ENCODE data around the gene FRMD4A. TPM values are rescaled to one million over a fixed set of nuclear protein-coding genes. Genes with fewer than 3 reads are reported as not detected.

The FRMD4A gene
- total and polyA plus RNA-seq, 5 donors from 2014 or later: 0.34 to 2.4 (median 0.54) TPM

GRCh38 chr10:14285941-14286560, 44.7 kb downstream of the FRMD4A start:
- H3K27me3 ChIP-seq (ENCODE audit: control insufficient read depth, insufficient read depth, low read length): peaks cover 11% of the 10 kb centered on the region
- H3K27ac Mint-ChIP-seq: no peak overlapping the region
- no peak overlapping the region for H3K4me3 Mint-ChIP-seq
- H3K27ac ChIP-seq (ENCODE audit: insufficient read depth, low read length, poor library complexity, severe bottlenecking): no peak overlapping the region
- peaks cover 4 to 10% of the 10 kb centered on the region in 2 experiments for H3K9me3 ChIP-seq (ENCODE audit: control insufficient read depth in 2 of 2, low read length in 2 of 2)
- no peak overlapping the region for H3K4me3 ChIP-seq (ENCODE audit: low read depth, low read length)
- no peaks in the 10 kb centered on the region for H3K36me3 Mint-ChIP-seq
- no peaks in the 10 kb centered on the region for H3K4me1 ChIP-seq (ENCODE audit: control insufficient read depth, insufficient read depth, low read length, poor library complexity, severe bottlenecking)
- H3K36me3 ChIP-seq (ENCODE audit: control insufficient read depth, insufficient read depth, low read length): no peaks in the 10 kb centered on the region
- DNase-seq (no peak), ATAC-seq (ENCODE audit: low read depth in 2 of 2) (no peak)
- H3K4me1 Mint-ChIP-seq: no peaks in the 10 kb centered on the region
- peaks cover 43% of the 10 kb centered on the region for H3K27me3 Mint-ChIP-seq
- H3K9me3 Mint-ChIP-seq: peaks cover 3 to 25% (median 11%) of the 10 kb centered on the region in 7 donors

- Mint-ChIP-seq H3K4me1 (no peaks in the 10 kb centered on the region), H3K36me3 (no peaks in the 10 kb centered on the region), H3K27me3 (peaks cover 35% of the 10 kb centered on the region), H3K9me3 (peaks cover 0 to 9% (median 5%) of the 10 kb centered on the region in 7 donors), H3K27ac (no peak overlapping the region), H3K4me3 (no peak overlapping the region)
- Histone ChIP-seq H3K36me3 (ENCODE audit: control insufficient read depth, insufficient read depth, low read length) (no peaks in the 10 kb centered on the region), H3K27me3 (ENCODE audit: control insufficient read depth, insufficient read depth, low read length) (peaks cover 8% of the 10 kb centered on the region), H3K4me3 (ENCODE audit: low read depth, low read length) (no peak overlapping the region), H3K4me1 (ENCODE audit: control insufficient read depth, insufficient read depth, low read length, poor library complexity, severe bottlenecking) (no peaks in the 10 kb centered on the region), H3K27ac (ENCODE audit: insufficient read depth, low read length, poor library complexity, severe bottlenecking) (no peak overlapping the region), H3K9me3 (ENCODE audit: control insufficient read depth in 2 of 2, low read length in 2 of 2) (peaks cover 0 to 2% of the 10 kb centered on the region in 2 experiments)
- DNase-seq (no peak), ATAC-seq (ENCODE audit: low read depth in 2 of 2) (no peak)
These were observed 48.4 kb downstream of the FRMD4A start for GRCh38 chr10:14282276-14282675.

GRCh38 chr10:14278533-14278932, 52.2 kb downstream of the FRMD4A start:
- H3K36me3 ChIP-seq (ENCODE audit: control insufficient read depth, insufficient read depth, low read length): no peaks in the 10 kb centered on the region
- Mint-ChIP-seq H3K27me3 (peaks cover 16% of the 10 kb centered on the region), H3K9me3 (peaks cover 0 to 8% (median 0%) of the 10 kb centered on the region in 7 donors), H3K4me3 (no peak overlapping the region), H3K27ac (no peak overlapping the region), H3K4me1 (no peaks in the 10 kb centered on the region), H3K36me3 (no peaks in the 10 kb centered on the region)
- H3K27me3 ChIP-seq (ENCODE audit: control insufficient read depth, insufficient read depth, low read length): peaks cover 8% of the 10 kb centered on the region
- H3K4me3 ChIP-seq (ENCODE audit: low read depth, low read length): no peak overlapping the region
- no peaks in the 10 kb centered on the region for H3K9me3 ChIP-seq (ENCODE audit: control insufficient read depth in 2 of 2, low read length in 2 of 2)
- no peak for DNase-seq
- H3K4me1 ChIP-seq (ENCODE audit: control insufficient read depth, insufficient read depth, low read length, poor library complexity, severe bottlenecking): no peaks in the 10 kb centered on the region
- no peak overlapping the region for H3K27ac ChIP-seq (ENCODE audit: insufficient read depth, low read length, poor library complexity, severe bottlenecking)
- no peak for ATAC-seq (ENCODE audit: low read depth in 2 of 2)

- Histone ChIP-seq H3K27ac (ENCODE audit: insufficient read depth, low read length, poor library complexity, severe bottlenecking) (no peak overlapping the region), H3K4me3 (ENCODE audit: low read depth, low read length) (no peak overlapping the region), H3K36me3 (ENCODE audit: control insufficient read depth, insufficient read depth, low read length) (no peaks in the 10 kb centered on the region), H3K4me1 (ENCODE audit: control insufficient read depth, insufficient read depth, low read length, poor library complexity, severe bottlenecking) (no peaks in the 10 kb centered on the region), H3K9me3 (ENCODE audit: control insufficient read depth in 2 of 2, low read length in 2 of 2) (no peaks in the 10 kb centered on the region), H3K27me3 (ENCODE audit: control insufficient read depth, insufficient read depth, low read length) (no peaks in the 10 kb centered on the region)
- Mint-ChIP-seq H3K27me3 (peaks cover 4% of the 10 kb centered on the region), H3K36me3 (no peaks in the 10 kb centered on the region), H3K27ac (no peak overlapping the region), H3K4me3 (no peak overlapping the region), H3K4me1 (no peaks in the 10 kb centered on the region), H3K9me3 (peaks cover 0 to 2% (median 0%) of the 10 kb centered on the region in 7 donors)
- no peak for DNase-seq
- ATAC-seq (ENCODE audit: low read depth in 2 of 2): no peak
These were observed 54.5 kb downstream of the FRMD4A start for GRCh38 chr10:14276210-14276609.

- H3K4me3 Mint-ChIP-seq: no peak overlapping the region
These were observed 59.1 kb downstream of the FRMD4A start for GRCh38 chr10:14271621-14272020.

GRCh38 chr10:14270370-14270769, 60.4 kb downstream of the FRMD4A start:
- no peak overlapping the region for H3K27ac Mint-ChIP-seq
- H3K36me3 Mint-ChIP-seq: no peaks in the 10 kb centered on the region
- no peaks in the 10 kb centered on the region for H3K4me1 Mint-ChIP-seq
- H3K4me3 Mint-ChIP-seq: no peak overlapping the region
- Histone ChIP-seq H3K27me3 (ENCODE audit: control insufficient read depth, insufficient read depth, low read length) (peaks cover 6% of the 10 kb centered on the region), H3K4me3 (ENCODE audit: low read depth, low read length) (no peak overlapping the region), H3K36me3 (ENCODE audit: control insufficient read depth, insufficient read depth, low read length) (no peaks in the 10 kb centered on the region), H3K27ac (ENCODE audit: insufficient read depth, low read length, poor library complexity, severe bottlenecking) (no peak overlapping the region), H3K4me1 (ENCODE audit: control insufficient read depth, insufficient read depth, low read length, poor library complexity, severe bottlenecking) (no peaks in the 10 kb centered on the region), H3K9me3 (ENCODE audit: control insufficient read depth in 2 of 2, low read length in 2 of 2) (no peaks in the 10 kb centered on the region)
- peaks cover 13% of the 10 kb centered on the region for H3K27me3 Mint-ChIP-seq
- ATAC-seq (ENCODE audit: low read depth in 2 of 2) (no peak), DNase-seq (no peak)
- H3K9me3 Mint-ChIP-seq: peaks cover 0 to 4% (median 0%) of the 10 kb centered on the region in 7 donors

More at GRCh38 chr10:14271621-14272020, 59.1 kb downstream of the FRMD4A start:
- H3K27ac ChIP-seq (ENCODE audit: insufficient read depth, low read length, poor library complexity, severe bottlenecking): no peak overlapping the region
- Mint-ChIP-seq H3K36me3 (no peaks in the 10 kb centered on the region), H3K27ac (no peak overlapping the region), H3K4me1 (no peaks in the 10 kb centered on the region), H3K9me3 (peaks cover 0 to 4% (median 0%) of the 10 kb centered on the region in 7 donors), H3K27me3 (peaks cover 7% of the 10 kb centered on the region)
- H3K4me3 ChIP-seq (ENCODE audit: low read depth, low read length): no peak overlapping the region
- H3K36me3 ChIP-seq (ENCODE audit: control insufficient read depth, insufficient read depth, low read length): no peaks in the 10 kb centered on the region
- H3K9me3 ChIP-seq (ENCODE audit: control insufficient read depth in 2 of 2, low read length in 2 of 2): no peaks in the 10 kb centered on the region
- no peaks in the 10 kb centered on the region for H3K4me1 ChIP-seq (ENCODE audit: control insufficient read depth, insufficient read depth, low read length, poor library complexity, severe bottlenecking)
- no peak for DNase-seq
- peaks cover 6% of the 10 kb centered on the region for H3K27me3 ChIP-seq (ENCODE audit: control insufficient read depth, insufficient read depth, low read length)
- no peak for ATAC-seq (ENCODE audit: low read depth in 2 of 2)

GRCh38 chr10:14265709-14266108, 65.0 kb downstream of the FRMD4A start:
- Histone ChIP-seq H3K27ac (ENCODE audit: insufficient read depth, low read length, poor library complexity, severe bottlenecking) (no peak overlapping the region), H3K4me3 (ENCODE audit: low read depth, low read length) (no peak overlapping the region), H3K27me3 (ENCODE audit: control insufficient read depth, insufficient read depth, low read length) (peaks cover 6% of the 10 kb centered on the region), H3K9me3 (ENCODE audit: control insufficient read depth in 2 of 2, low read length in 2 of 2) (no peaks in the 10 kb centered on the region), H3K36me3 (ENCODE audit: control insufficient read depth, insufficient read depth, low read length) (no peaks in the 10 kb centered on the region), H3K4me1 (ENCODE audit: control insufficient read depth, insufficient read depth, low read length, poor library complexity, severe bottlenecking) (no peaks in the 10 kb centered on the region)
- ATAC-seq (ENCODE audit: low read depth in 2 of 2) (no peak), DNase-seq (no peak)
- peaks cover 23% of the 10 kb centered on the region for H3K27me3 Mint-ChIP-seq
- H3K4me1 Mint-ChIP-seq: no peaks in the 10 kb centered on the region
- H3K9me3 Mint-ChIP-seq: peaks cover 0 to 3% (median 0%) of the 10 kb centered on the region in 7 donors
- H3K27ac Mint-ChIP-seq: no peak overlapping the region
- H3K36me3 Mint-ChIP-seq: no peaks in the 10 kb centered on the region
- no peak overlapping the region for H3K4me3 Mint-ChIP-seq

GRCh38 chr10:14262836-14263425, 67.8 kb downstream of the FRMD4A start:
- no peaks in the 10 kb centered on the region for H3K4me1 Mint-ChIP-seq
- peaks cover 29% of the 10 kb centered on the region for H3K27me3 Mint-ChIP-seq
- Histone ChIP-seq H3K9me3 (ENCODE audit: control insufficient read depth in 2 of 2, low read length in 2 of 2) (no peaks in the 10 kb centered on the region), H3K4me1 (ENCODE audit: control insufficient read depth, insufficient read depth, low read length, poor library complexity, severe bottlenecking) (no peaks in the 10 kb centered on the region), H3K36me3 (ENCODE audit: control insufficient read depth, insufficient read depth, low read length) (no peaks in the 10 kb centered on the region), H3K27me3 (ENCODE audit: control insufficient read depth, insufficient read depth, low read length) (peaks cover 2% of the 10 kb centered on the region), H3K27ac (ENCODE audit: insufficient read depth, low read length, poor library complexity, severe bottlenecking) (no peak overlapping the region), H3K4me3 (ENCODE audit: low read depth, low read length) (no peak overlapping the region)
- H3K4me3 Mint-ChIP-seq: no peak overlapping the region
- no peak overlapping the region for H3K27ac Mint-ChIP-seq
- H3K9me3 Mint-ChIP-seq: peaks cover 0 to 3% (median 0%) of the 10 kb centered on the region in 7 donors
- DNase-seq (no peak), ATAC-seq (ENCODE audit: low read depth in 2 of 2) (no peak)
- H3K36me3 Mint-ChIP-seq: no peaks in the 10 kb centered on the region
